HG03457 (cell line): ENCODE results near the gene IL36G.

Source experiments
- ATAC-seq: cut with Tn5 transposase; IDR thresholded peaks from one replicate; pipeline ENCODE4 v1.9.1; 2021; ENCODE audit warnings: moderate number of reproducible peaks; ENCODE audit not compliant: unreplicated experiment

The IL36G gene

DNA sequence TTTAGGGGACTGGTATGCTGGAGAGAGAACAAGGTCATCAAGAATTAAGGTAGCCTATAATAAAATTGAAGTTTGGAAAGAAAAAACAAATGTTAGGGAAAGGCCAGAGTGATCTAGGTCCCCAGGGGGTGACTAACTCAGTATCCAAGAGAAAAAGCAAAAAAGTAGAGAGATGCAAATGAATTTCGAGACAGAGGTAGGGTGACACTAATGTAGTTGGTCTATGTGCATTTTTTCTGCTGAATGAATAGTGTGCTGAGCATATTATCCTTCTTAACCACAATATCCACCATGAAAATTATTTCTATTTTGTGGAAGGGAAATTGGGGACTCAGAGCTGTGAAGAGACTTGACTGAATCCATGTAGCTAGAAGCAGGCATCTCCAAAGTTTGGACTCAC lies 37.2 kb downstream of the IL36G start:
- ATAC-seq = no peak

- ATAC-seq = no peak
Observed at GRCh38 chr2:113015655-113016054, 37.8 kb downstream of the IL36G start.

DNA sequence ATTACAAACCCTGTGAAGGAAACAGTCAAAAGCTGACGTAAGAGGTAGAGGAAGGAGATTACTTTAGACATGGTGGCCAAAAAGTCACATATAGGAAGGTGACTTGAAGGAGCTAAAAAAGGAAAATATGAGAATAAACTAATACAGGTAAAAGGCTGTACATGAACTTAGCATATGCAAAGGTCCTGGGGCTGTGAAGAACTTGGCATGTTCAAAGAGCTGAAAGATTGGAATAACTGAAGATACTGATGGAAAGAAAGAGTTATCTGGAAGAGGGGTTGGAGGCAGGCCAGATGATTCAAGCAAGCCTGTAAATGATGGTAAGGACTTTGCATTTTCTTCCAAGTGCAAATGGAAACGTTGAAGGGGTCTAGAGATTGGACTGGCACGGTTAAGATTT lies 40.7 kb downstream of the IL36G start:
- ATAC-seq = no peak

GRCh38 chr2:113021312-113021711 lies 43.5 kb downstream of the IL36G start:
- no peak for ATAC-seq

GRCh38 chr2:113024764-113025163 lies 47.0 kb downstream of the IL36G start:
- ATAC-seq = no peak

- ATAC-seq = no peak
Observed at GRCh38 chr2:113025737-113026136, 47.9 kb downstream of the IL36G start.

DNA sequence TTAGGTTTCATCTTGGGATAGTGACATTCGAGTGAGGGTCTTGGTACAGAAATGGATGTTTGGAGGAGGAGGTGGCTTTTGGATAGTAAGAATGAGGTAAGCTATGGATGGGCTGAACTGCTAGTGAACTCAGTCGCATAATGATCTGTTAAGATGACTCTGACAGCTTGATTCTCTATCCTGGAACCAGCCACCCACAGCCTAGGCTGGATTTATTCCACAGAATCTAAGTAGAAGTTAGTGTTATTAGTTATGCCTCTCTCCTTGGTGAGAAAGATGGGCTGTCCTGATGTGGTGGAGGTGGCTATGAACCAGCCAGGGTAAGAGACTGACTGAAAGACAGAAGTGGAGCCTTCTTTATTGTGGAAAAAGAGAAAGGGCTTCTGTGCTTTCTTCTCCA lies 49.9 kb downstream of the IL36G start:
- ATAC-seq = no peak

DNA sequence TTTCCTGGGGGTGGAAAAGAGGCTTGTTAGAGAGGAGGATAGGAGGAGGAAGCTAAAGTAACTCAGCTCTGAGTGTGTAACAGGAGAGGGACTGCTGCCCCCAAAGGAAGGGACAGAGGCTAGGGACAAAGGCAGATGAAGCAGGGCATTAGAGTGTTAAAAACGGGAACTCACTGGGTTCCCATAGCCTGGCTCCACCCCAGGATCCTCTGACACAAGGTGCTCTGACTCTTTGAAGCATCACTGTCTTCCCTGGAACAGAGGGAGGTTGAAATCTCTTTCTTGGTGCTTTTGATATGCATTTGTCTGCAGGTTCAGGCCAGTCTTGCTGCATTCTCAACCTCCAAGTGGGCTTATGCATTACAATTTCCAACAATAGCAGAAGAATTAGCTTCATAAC lies 50.3 kb downstream of the IL36G start:
- no peak for ATAC-seq

DNA sequence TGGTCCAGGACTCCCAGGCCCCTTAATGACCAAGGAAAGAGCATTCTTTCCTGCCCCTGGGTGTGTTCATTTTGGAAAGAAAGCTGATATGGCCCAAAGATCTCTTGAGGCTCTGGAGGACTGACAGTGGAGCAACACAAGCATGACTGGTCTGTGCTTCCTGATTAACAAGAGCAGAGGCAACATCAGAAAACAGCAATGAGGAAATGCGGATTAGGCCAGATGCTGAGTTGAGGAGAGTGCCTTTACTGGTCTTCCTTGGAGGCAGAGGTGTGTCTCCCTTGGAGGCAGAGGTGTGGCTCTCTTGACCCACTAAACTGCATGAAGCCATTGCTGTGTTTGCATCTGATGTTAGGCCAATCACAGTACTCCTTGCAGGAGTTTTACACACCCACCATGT lies 54.9 kb downstream of the IL36G start:
- no peak for ATAC-seq

DNA sequence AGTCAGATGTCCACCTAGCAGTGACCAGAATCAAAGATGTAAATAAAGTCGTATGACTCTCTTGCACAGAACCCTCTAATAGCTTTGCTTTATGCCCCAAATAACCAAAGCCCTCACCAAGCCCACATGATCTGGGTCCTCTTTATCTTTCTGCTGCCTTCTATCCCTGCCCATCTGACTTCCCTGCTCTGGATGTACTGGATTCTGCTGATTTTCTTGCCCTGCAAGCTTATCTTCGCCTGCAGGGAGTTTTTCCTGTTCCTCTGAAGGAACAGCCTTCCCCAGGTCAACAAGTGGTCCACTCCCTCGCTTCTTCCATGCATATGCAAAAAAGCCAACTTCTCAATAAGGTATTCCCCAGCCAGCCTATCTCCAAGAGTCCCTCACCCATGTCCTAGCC lies 56.2 kb downstream of the IL36G start:
- ATAC-seq = no peak
